RPMI8226 (cell line): ENCODE measurements around the gene ATOSA.
A peak's percentile ranks its signal among the peaks of the same experiment; 100 is the strongest.

Experiments
- DNase-seq: peaks from one replicate; pipeline ENCODE4 v3.0.0-alpha.2; 2015

ATOSA gene

GRCh38 chr15:52679232-52680040 lies at the start of gene ATOSA:
Gene ATOSA, minus strand, starts transcription at chr15:52679388. Its CDS starts 1,367 bp downstream, at chr15:52678021.
- DNase-seq, result peak; percentile 98

- no peak for DNase-seq
Observed at GRCh38 chr15:52728899-52729298, 49.7 kb upstream of the ATOSA start.

DNA sequence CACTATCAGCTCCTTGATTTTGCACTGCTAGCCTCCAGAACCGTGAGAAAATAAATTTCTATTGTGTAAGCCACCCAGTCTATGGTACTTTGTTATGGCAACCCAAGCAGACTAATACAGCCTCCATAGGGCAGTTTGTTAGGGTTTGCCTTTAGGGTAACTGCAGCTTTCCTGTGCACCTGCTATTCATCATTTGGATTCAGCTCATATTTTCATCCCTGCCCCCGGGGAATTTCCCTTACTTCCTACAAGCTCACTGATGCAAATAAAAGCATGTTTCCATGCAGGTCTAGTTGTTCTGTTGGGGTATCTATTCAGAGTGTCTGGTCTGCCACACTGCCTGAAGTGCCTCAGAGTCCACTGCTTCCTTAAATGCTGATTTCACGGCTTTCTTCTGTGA lies 48.6 kb upstream of the ATOSA start:
- DNase-seq, result no peak

- DNase-seq, result no peak
Observed at GRCh38 chr15:52726195-52726594, 47.0 kb upstream of the ATOSA start.

- no peak for DNase-seq
Observed at GRCh38 chr15:52718551-52718950, 39.4 kb upstream of the ATOSA start.

DNA sequence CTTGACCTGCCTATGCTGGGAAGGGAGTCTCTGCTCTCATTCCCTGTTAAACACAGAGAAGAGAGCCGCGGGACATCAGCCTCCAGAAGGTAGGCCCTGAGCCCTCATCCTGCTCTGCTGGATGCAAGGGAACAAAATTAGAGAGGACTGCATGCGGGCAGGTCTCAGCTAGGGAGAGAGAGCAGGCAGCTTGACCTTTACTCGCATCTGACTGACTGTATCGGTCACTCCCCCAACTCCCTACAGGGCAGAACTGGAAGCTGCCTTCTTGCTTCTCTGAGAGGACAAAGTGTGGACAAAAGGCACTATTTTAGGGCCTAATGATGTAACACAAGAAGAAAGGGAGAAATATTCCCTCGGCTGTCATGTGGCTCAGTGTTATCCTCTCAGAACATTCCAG lies 38.7 kb upstream of the ATOSA start:
- no peak for DNase-seq

GRCh38 chr15:52717481-52717880 lies 38.3 kb upstream of the ATOSA start:
- no peak for DNase-seq

DNA sequence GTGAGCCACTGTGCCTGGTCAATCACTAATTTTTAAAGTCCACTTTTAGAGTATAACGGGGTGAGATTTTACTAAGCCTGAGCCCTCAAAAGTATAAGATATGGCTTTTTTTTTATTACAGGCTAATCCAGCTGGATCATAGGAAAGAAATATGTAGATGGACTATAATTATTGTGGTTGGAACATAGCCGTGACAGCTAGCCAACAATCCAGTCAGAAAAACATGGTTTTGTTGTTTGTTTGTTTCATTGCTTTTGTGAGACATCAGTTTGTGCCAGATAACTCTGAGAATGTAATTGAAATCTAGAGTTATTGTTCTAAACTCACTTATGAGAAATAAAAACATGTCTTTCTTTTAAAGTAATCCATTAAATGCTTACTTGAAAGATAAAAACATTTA lies 37.3 kb upstream of the ATOSA start:
- DNase-seq, result no peak

- no peak for DNase-seq
Observed at GRCh38 chr15:52715411-52715810, 36.2 kb upstream of the ATOSA start.

DNA sequence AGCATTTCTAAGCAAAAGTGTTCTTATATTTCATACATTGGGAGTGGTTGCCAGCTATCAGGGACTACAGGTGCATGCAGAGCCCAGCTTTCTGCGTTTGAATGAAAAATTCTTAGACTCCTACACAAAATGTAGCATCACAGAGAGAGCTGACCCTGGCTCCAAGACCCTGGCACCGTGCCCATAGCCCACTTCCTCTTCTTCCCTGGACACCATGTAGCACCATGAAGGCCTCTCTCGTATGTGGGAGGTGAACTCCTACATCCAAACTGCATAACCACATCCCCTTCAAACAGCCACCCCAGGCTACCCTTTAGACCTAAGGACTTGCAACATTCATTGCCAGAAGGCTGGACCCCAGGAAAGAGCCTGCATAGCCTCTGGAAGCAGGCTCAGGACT lies 35.8 kb upstream of the ATOSA start:
- DNase-seq, result peak; percentile 80

DNA sequence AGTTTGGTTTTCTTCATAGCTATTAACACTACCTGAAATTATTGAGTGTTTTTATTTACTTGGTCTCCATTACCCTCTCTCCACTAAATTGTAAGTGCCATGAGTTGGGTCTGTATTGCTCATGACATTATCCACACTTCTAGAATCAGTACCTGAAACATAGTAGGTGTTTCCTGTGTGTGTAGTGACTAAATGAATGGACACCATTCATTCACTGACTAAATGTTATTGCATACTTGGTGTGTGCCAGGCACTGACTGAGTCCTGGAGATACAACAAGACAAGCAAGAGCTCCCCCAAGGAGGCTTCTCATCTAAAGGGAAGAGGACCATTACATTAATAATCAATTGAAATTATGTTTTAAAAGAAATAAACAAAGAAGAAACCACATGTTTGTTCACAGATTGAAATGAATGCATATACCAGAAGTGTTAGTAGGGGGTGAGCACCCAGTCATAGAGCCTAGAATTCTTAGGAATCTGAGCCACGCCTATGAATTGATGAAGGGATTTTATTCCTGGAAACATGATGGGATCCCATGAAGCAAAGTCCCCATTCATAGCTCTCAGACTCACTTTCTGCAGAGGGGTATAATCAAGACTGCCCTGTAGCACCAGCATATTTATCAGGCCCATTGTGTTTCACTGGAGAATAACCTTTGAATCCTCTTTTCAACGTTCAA lies 31.7 kb upstream of the ATOSA start:
- DNase-seq, result no peak

- DNase-seq, result peak; percentile 80
Observed at GRCh38 chr15:52710050-52710707, 31.0 kb upstream of the ATOSA start.

DNA sequence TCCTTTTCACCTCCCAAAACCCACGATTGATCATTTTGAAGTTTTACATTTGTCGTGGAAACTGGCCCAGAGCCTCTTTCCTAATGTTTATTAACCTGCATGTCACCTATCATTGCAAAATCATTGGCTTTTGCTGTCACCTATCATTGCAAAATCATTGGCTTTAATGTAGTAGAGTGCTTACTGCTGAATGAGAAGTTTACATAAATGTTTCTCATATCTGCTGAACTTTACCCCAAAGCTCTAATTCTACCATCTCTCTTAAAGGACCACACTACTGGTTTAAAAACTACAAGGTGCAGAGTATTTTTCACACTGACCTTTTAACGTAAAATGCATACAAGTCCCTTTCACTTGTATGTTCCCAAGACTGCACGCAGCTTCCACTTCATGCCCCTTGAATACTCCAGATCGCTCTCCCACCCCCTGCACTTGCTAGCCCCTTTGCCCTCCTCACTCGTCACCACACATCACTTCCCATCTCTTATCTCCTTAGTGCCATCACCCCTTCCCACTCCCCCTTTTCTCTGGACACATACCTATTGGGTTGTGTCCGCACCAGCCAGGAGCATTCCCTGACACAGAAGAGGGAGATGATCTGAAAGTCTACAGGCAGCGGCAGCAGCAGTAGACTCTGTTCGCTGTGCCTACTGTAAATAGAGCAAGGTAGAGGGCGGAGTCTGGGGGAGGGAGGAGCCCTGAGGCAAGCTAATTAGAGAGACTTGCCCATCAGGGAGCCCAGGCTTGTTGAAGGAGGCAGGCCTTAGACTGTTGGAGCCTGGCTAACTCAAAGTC lies 30.2 kb upstream of the ATOSA start:
- DNase-seq, result peak; percentile 97

DNA sequence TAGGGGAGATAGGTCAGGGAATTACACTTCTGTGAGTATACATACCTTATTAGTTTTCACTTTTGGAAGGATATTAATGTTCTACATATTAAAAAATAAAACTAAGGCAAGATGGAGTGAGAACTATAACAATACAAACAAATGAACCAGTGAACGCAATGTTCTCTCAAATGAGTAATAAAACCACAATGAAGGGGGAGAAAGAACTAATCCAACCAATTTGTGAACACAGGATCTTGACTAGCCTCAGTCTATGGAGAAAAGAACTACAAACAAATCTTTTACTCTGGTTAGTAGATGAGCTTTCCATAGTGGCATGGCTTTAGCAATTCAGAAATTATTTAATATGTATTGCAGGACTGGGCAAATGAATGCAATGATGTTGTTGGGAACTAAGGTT lies 26.9 kb upstream of the ATOSA start:
- DNase-seq, result no peak

DNA sequence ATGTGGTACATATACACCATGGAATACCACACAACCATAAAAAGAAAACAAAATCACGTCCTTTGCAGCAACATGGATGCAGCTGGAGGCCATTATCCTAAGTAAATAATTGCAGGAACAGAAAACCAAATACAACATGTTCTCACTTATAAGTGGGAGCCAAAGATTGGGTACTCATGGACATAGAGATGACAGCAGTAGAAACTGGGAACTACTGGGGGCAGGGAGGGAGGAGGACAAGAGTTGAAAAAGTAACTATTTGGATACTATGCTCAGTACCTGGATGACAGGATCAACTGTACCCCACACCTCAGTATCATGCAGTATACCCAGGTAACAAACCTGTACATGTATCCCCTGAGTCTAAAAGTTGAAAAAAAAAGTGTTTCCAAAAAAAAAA lies 23.2 kb upstream of the ATOSA start:
- no peak for DNase-seq

DNA sequence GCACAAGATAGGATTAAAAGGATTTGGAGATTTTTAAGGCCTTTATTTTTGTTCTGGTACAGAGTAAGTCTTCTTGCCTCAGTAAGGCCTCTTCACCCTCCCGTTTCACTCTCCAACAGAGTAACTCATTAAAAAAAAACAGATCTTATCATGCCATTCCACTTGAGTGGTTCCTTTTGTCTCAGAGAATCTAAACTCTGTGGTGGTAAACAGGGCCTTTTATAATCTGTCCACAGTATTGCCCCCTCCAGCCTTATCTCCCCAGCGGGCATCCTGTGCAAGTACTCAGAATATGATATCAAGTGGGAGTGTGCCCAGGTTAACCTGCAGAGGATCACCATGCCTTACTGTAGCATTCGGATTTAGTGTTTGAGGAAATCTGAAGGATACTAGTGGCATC lies 20.3 kb upstream of the ATOSA start:
- no peak for DNase-seq

GRCh38 chr15:52698514-52698913 lies 19.3 kb upstream of the ATOSA start:
- DNase-seq, result no peak

GRCh38 chr15:52697051-52697450 lies 17.9 kb upstream of the ATOSA start:
- DNase-seq, result no peak

GRCh38 chr15:52695154-52695553 lies 16.0 kb upstream of the ATOSA start:
- no peak for DNase-seq

DNA sequence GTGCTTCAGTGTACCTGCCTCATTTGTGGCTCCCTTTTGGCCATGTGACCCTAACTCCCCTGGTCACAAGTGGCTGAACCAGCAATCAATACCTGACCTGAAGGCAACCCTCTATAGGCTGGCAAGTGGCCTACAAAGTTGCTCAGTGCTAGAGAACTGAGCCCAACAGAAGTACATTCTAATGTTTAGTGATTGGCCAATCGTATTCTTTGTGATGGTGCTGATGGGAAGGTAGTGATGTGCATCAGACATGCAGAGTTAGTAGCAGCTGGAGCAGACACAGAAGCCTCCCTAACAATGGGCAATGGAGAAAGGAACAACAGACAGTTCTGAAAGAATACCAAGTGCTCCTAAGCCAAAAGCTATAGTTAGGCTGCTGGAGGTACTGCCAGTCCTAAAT lies 10.4 kb upstream of the ATOSA start:
- no peak for DNase-seq

DNA sequence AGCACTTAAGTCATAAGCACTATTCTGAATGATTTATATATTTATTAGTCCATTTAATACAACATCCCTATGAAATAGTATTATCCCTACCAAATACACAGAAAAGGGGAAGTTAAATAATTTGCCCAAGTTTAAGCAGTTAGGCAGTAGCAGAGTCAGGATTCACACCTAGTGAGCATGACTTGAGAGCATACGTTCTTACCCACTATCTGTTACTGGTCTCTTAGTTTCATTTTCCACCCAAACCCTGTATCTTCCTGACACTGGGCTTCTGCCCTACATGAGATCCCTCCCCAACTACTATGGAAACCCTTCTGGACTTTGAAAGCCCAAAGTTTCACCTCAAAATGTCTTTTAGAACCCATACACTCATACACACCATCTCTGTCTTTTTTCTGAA lies 4.4 kb upstream of the ATOSA start:
- DNase-seq, result peak; percentile 69

- DNase-seq, result peak; percentile 37
Observed at GRCh38 chr15:52682781-52683180, 3.6 kb upstream of the ATOSA start.

GRCh38 chr15:52682200-52682599 lies 3.0 kb upstream of the ATOSA start:
- DNase-seq, result no peak
